ENCODE measurements around the gene LCE1A.

LCE1A gene

GRCh38 chr1:152827173-152827572 lies at the start of gene LCE1A:
LCE1A (plus strand) TSS chr1:152827473; CDS start chr1:152827473, 0 bp downstream.
- no peak for DNase-seq (ENCODE audit: low read depth in 3 of 3)

- no peak for DNase-seq (ENCODE audit: low read depth in 3 of 3)
Measured at GRCh38 chr1:152777510-152778137, 49.6 kb upstream of the LCE1A start.

- DNase-seq (ENCODE audit: low read depth in 3 of 3): no peak
Measured at GRCh38 chr1:152783095-152783494, 44.2 kb upstream of the LCE1A start.

DNA sequence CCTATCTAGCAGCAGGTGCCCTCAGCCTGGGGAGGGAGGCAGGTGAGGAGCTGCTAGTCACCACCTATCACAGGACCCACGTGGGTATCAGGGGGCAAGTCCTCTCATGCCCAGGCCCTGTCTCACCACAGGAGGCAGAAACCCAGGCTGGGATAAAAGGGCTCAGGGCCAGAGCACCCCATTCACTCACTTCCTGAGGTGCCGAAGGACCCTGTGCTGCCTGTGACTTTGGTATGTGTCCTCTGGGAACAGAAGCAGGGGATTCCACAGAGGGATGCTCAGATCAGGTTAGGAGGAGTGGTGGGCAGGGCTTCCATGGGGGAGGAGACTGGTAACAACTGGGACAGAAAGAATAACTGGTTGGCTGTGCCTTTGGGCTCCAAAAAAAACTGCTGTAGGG lies 41.2 kb upstream of the LCE1A start, which contains the start of gene LCE1E:
LCE1E (plus strand) TSS at position 181 of the 400 bp plus-strand sequence. CDS start 1,043 bp downstream, outside the sequence.
- no peak for DNase-seq (ENCODE audit: low read depth in 3 of 3)

DNA sequence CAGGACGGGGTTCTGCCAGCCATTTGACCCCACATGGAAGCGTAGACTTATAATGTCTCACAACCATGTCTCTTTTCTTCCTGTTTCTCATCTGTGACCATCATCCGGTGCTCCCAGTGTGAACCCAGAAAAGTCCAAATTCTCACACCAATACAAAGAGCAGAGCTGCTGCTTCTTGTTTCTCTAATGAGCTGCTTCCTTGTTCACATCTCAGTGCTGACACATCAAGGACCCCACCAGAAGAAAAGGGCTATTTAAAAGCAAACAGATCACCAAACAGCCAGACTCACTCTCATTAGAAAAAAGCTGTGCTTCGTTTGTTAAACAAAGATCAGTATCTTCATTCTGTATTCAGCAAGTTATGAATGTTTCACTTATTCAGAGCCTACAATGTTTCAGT lies 31.6 kb upstream of the LCE1A start:
- DNase-seq (ENCODE audit: low read depth in 3 of 3): no peak

DNA sequence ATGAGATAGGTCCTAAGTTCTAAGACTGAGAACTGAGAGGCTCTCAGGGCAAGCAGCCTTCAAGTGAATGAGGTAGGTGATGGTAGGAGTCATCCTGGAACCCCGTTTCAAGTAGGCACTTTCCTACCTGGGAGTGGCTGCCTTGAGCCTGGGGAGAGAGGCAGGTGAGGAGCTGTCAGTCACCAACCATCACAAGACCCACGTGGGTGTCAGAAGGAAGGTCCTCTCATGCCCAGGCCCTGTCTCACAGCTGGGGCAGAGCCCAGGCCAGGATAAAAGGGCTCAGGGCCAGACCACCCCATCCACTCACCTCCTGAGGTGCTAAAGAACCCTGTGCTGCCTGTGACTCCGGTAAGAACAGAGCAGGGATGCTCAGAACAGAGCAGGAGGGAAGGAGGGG lies 30.9 kb upstream of the LCE1A start, which contains the start of gene LCE1D:
LCE1D (plus strand) TSS at position 301 of the 400 bp plus-strand sequence. CDS start 1,074 bp downstream, outside the sequence.
- no peak for DNase-seq (ENCODE audit: low read depth in 3 of 3)

- no peak for DNase-seq (ENCODE audit: low read depth in 3 of 3)
Measured at GRCh38 chr1:152801333-152801732, 25.9 kb upstream of the LCE1A start.

DNA sequence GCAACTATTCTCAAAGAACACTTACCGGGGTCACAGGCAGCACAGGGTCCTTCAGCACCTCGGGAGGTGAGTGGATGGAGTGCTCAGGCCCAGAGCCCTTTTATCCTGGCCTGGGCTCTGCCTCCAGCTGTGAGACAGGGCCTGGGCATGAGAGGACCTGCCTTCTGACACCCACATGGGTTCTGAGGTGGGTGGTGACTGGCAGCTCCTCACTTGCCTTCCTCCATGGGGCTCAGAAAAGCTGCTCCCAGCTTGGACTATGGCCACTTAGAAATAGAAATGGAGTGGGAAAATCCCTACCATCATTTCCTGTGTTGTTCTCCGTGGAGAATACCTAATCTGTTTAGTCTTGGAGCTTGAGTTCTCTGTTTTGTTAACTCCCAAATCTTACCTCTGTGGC lies 20.7 kb upstream of the LCE1A start, which contains the start of gene LCE1C:
LCE1C (minus strand) TSS at position 76 of the 400 bp plus-strand sequence. CDS start 1,173 bp downstream, outside the sequence.
- no peak for DNase-seq (ENCODE audit: low read depth in 3 of 3)

- no peak for DNase-seq (ENCODE audit: low read depth in 3 of 3)
Measured at GRCh38 chr1:152811050-152811449, 16.2 kb upstream of the LCE1A start.

DNA sequence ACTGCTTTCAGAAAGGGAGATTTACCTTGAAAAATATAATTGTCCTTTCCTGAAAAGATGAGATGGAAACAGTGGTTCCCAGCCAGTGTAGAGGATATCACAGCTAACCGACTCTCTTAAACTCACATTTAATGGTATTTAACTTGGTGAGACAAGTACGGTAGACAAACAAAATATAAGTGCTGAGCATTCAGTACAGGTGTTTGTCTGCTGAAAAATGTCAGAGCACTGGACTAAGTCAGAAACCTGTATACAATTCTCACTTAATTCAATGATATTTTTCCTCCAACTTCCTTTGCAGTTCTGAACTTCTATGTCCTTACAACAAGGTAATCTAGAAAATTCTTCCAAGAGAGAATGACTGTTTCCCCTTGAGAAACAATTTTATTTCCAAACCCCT lies 15.6 kb upstream of the LCE1A start, which contains the start of gene LCE1B:
LCE1B (plus strand) TSS at position 301 of the 400 bp plus-strand sequence. CDS start 476 bp downstream, outside the sequence.
- DNase-seq (ENCODE audit: low read depth in 3 of 3): no peak

- no peak for DNase-seq (ENCODE audit: low read depth in 3 of 3)
Measured at GRCh38 chr1:152817309-152817708, 10.0 kb upstream of the LCE1A start.

DNA sequence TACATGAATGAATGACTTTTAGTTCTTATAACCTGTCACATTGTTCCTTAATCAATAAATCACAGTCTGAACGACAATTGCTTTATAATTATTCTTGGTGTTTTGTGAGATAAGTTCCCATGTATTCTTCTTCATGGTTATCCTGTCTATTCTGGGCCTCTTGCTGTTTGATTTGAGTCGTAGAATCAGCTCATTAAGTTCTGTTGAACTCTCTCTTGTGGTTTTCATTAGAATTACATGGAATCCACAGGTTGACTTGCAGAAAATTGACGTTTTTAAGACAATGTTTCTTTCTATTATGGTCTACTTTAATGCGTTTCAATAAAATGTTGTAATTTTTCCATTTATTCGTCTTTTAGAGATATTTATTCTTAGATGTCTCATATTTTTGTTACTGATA lies 4.0 kb upstream of the LCE1A start:
- no peak for DNase-seq (ENCODE audit: low read depth in 3 of 3)

DNA sequence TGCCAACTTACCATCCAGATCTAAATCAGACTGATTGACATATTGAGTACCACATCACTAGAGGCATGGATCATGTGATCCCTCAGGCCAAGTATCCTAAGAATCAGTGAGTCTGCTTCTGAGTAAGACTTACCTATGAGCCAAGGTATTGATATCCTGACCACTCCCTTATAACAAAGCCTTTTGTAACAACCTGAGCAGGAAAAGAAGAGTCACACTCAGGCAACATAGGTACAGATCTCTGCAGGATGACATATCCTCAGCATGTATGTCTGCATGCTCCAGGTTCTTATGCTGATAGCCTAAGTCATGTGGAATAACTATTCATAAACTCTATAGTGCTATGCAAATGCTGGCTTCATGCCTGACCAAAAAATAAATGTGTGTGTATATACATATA lies 2.3 kb upstream of the LCE1A start:
- no peak for DNase-seq (ENCODE audit: low read depth in 3 of 3)

DNA sequence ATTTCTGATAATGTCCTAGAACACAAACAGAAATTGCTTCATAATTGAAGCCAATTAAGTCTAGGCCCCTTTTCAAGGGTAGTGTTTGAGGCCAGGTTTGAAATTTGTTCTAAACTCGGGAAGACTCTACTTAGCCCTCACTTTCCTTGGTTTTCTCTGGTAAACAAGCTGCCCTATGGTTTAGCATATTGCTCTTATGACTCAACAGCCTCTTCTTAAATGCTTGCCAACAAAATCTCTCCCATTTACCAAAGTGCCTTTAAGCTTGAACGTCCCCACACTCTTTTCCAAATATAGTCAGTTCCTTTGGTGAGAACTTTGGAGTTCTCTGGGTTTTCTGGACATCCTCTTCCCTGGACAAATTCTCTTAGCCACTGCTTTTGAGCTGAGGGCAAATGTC lies 9.6 kb downstream of the LCE1A start:
- DNase-seq (ENCODE audit: low read depth in 3 of 3): no peak

GRCh38 chr1:152842556-152842955 lies 15.3 kb downstream of the LCE1A start, which contains the start of gene LCE6A:
LCE6A (plus strand) TSS chr1:152842856; CDS start chr1:152843521, 665 bp downstream.
- DNase-seq (ENCODE audit: low read depth in 3 of 3): no peak

- no peak for DNase-seq (ENCODE audit: low read depth in 3 of 3)
Measured at GRCh38 chr1:152855661-152856060, 28.4 kb downstream of the LCE1A start.

DNA sequence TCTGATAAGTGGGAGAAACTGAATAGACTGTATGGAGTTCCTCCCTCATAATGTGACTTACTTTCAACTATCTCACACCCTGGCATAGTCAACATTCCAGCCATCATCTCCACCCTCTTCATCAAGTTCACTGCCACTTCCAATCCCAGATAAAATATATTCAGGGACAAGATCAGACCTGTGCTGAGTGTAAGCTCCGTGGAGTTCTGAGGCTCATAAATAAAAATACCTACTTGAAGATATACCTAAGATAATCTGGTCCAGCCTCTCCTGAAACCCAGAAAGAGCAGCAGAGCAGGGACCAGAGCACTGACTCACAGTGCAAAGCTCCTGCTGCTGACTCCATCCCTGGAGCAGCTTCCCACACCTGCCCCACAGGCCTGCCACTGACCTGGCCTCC lies 30.8 kb downstream of the LCE1A start:
- no peak for DNase-seq (ENCODE audit: low read depth in 3 of 3)

DNA sequence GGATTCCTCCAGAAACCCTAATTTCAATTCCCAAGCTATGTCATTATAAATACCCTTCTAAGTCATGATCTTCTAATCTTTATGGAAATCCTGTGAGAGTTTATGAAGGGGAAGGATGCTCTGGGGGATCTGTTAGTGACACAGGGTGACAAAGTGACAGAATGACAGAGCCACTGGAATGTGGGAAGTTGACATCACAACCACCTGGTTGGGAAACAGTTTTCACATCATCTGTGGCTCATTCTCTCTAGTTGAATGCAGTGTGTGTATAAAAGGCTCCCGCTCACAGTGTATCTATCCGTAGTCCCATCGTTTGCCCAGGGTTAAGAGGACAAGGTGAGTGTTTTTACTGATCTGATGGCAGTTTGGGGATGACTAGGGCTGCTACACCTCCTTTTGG lies 32.4 kb downstream of the LCE1A start, which contains the start of gene LCE7A:
LCE7A (plus strand) TSS at position 301 of the 400 bp plus-strand sequence. CDS start 702 bp downstream, outside the sequence.
- DNase-seq (ENCODE audit: low read depth in 3 of 3): no peak

- DNase-seq (ENCODE audit: low read depth in 3 of 3): no peak
Measured at GRCh38 chr1:152860129-152860528, 32.9 kb downstream of the LCE1A start.

- no peak for DNase-seq (ENCODE audit: low read depth in 3 of 3)
Measured at GRCh38 chr1:152861374-152861773, 34.1 kb downstream of the LCE1A start.

DNA sequence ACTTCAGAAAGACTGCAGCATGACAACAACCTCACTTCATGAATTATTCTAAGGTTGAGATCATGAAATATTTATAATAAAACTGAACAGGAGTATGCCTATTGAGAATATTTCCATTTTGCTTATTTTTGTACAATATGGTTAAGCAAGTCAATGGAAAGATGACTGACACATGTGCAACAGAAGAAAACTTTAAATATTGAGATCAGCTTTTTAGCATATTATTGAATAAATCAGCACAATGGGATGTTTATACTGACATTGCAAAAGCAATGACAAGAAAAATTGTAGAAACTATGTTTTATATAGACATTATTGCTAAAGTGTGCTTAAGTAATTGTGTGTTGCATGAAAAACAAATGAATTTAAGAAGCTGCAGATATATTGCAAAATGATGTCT lies 37.2 kb downstream of the LCE1A start:
- no peak for DNase-seq (ENCODE audit: low read depth in 3 of 3)

DNA sequence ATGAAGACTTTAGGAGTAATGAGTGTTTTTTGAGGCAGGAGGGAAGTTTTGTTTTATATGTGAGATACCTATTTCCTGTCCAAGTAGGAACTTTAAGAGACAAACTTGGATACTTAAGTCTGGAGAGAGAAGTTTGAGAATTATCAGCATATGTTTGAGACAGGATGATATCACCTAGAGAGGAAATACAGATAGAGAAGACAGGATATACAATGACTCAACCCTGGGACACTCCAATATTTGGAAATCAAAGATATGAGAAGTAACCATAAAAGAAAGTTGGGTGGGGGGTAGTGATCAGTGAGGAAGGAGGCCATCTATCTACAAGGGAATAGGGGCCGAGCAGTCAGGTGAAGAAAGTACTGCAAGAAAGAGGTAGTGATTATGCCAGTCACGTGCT lies 39.0 kb downstream of the LCE1A start:
- DNase-seq (ENCODE audit: low read depth in 3 of 3): no peak

DNA sequence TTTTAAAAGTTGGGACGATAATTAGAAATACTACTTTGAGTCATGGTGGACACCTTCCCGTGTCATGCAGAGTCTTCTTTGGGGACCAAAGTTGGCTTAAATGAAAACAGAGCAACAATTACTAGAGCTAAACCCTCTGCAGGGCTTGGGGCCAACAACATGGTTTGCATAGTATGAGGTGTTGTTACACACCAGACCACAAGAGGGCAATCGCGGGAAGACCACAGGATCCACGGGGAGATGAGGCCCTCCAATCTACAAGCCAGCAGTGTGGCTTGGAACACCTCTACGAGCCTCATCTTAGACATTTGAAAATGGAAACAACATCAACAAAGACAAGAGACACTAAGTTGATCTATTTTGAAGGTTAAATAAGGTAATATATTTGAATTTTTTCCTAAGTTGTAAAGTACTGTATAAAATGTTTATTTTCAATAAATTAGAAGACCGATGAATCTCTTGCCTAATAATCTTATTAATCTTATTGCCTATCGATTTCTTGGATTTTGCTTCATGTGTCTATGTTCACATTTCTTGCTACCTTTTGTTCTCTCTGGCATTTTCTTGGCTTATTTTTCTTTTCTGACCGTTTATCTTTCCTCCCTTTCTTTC lies 42.6 kb downstream of the LCE1A start:
- DNase-seq (ENCODE audit: low read depth in 3 of 3): peak; percentile 6 to 20 (median 18)

Measured in stimulated activated CD4-positive, alpha-beta T cell treated with anti-CD3 and anti-CD28 coated beads, TNF-alpha, amount 100 ng/mL, for 4 hours (primary cell).